ENCODE measurements around the gene CCN2.

GRCh38 chr6:131949620-131949908 lies 1.6 kb downstream of the CCN2 start:
- TF ChIP-seq POLR2AphosphoS5 (IDR thresholded peaks at IDR 0.05; ENCODE audit: insufficient read depth in 1 of 2, low read depth in 1 of 2) (peak in 1 of 2 donors; percentile 75), CTCF (IDR thresholded peaks at IDR 0.05) (no peak)

Measured in vagina (tissue), 2 donors.